IMR-90 (cell line): ENCODE measurements around the gene PPP2R5B. TPM values are rescaled to one million over a fixed set of nuclear protein-coding genes. Genes with fewer than 3 reads are reported as not detected.

Experiments used
- ATAC-seq: fragments of 200-7000 bp; cut with Tn5 transposase; 2 replicates; pipeline ENCODE4 v1.9.1; 2020; ENCODE audit warnings: low read depth, mild to moderate bottlenecking, moderate library complexity
- BruUV-seq: library from RNA; stranded (reverse); fragments of 400-500 nt; replicated peaks from 2 replicates; lab custom pipeline; 2021; lab: Mats Ljungman, UMichigan
- CTCF ChIA-PET: fragments of 300-600 bp; formaldehyde crosslinking; extraction: SDS; loops from one replicate; lab custom pipeline; 2021; ENCODE audit warnings: antibody characterized with exemption; lab: Yijun Ruan, JAX
- POLR2A ChIA-PET: fragments of 300-600 bp; sonication (Branson Sonifier 250); formaldehyde crosslinking; loops from one replicate; lab custom pipeline; 2022; ENCODE audit warnings: antibody characterized with exemption; ENCODE audit not compliant: unreplicated experiment; lab: Charles Lee
- DNase-seq: peaks from one replicate; pipeline ENCODE4 v3.0.0; 2013
- H2AFZ ChIP-seq: replicated peaks from 2 replicates; pipeline ENCODE3; 2013; ENCODE audit warnings: low read length, mild to moderate bottlenecking; ENCODE audit not compliant: poor library complexity
- H2AK5ac ChIP-seq: 2 replicates; pipeline ENCODE4 v1.6.1; 2013; ENCODE audit warnings: low read depth, low read length, inconsistent platforms
- H2AK9ac ChIP-seq: replicated peaks from 2 replicates; pipeline ENCODE3; 2013; ENCODE audit warnings: mild to moderate bottlenecking, low read depth, low read length, moderate library complexity; ENCODE audit not compliant: poor library complexity
- H2BK120ac ChIP-seq: 2 replicates; pipeline ENCODE4 v1.6.1; 2013; ENCODE audit warnings: low read depth, low read length, inconsistent platforms
- H2BK15ac ChIP-seq: 3 replicates; pipeline ENCODE4 v1.6.1; 2013; ENCODE audit warnings: low read depth, low read length, inconsistent platforms
- H2BK20ac ChIP-seq: 2 replicates; pipeline ENCODE4 v1.6.1; 2013; ENCODE audit warnings: low read depth, mild to moderate bottlenecking, inconsistent platforms, low read length, moderate library complexity
- H2BK5ac ChIP-seq: 2 replicates; pipeline ENCODE4 v1.6.1; 2013; ENCODE audit warnings: mild to moderate bottlenecking, low read depth, low read length, inconsistent platforms; ENCODE audit not compliant: poor library complexity, severe bottlenecking
- H3K14ac ChIP-seq: replicated peaks from 2 replicates; pipeline ENCODE4 v1.6.1; 2013; ENCODE audit warnings: low read depth, low read length, inconsistent platforms
- H3K18ac ChIP-seq: 2 replicates; pipeline ENCODE4 v1.6.1; 2013; ENCODE audit warnings: low read depth, low read length, control low read depth
- H3K23ac ChIP-seq: 2 replicates; pipeline ENCODE4 v1.6.1; 2013; ENCODE audit warnings: low read depth, low read length, inconsistent platforms
- H3K27ac ChIP-seq: 2 replicates; pipeline ENCODE4 v1.5.1; 2013; ENCODE audit warnings: mild to moderate bottlenecking, control low read depth, low read length; ENCODE audit not compliant: insufficient read depth
- H3K27me3 ChIP-seq: 2 replicates; pipeline ENCODE4 v1.6.1; 2013; ENCODE audit warnings: low read length; ENCODE audit not compliant: control insufficient read depth, insufficient read depth
- H3K36me3 ChIP-seq: 2 replicates; pipeline ENCODE4 v1.6.1; 2013; ENCODE audit warnings: low read length, mixed read lengths; ENCODE audit not compliant: control insufficient read depth, insufficient read depth
- H3K4ac ChIP-seq: 2 replicates; pipeline ENCODE4 v1.6.1; 2013; ENCODE audit warnings: low read depth, low read length, inconsistent platforms
- H3K4me1 ChIP-seq: 2 replicates; pipeline ENCODE4 v1.6.1; 2013; ENCODE audit warnings: low read length, mixed read lengths; ENCODE audit not compliant: control insufficient read depth, insufficient read depth
- H3K4me2 ChIP-seq: 2 replicates; pipeline ENCODE4 v1.6.1; 2013; ENCODE audit warnings: low read depth, mild to moderate bottlenecking, control low read depth, low read length, moderate library complexity
- H3K4me3 ChIP-seq: 2 replicates; pipeline ENCODE4 v1.5.1; 2013; ENCODE audit warnings: low read depth, mild to moderate bottlenecking, control low read depth, low read length, moderate library complexity; ENCODE audit not compliant: insufficient read depth
- H3K56ac ChIP-seq: 2 replicates; pipeline ENCODE4 v1.6.1; 2013; ENCODE audit warnings: low read length, inconsistent platforms; ENCODE audit not compliant: insufficient read depth; ENCODE audit errors: extremely low read depth
- H3K79me1 ChIP-seq, 2 experiments: 2 replicates each; pipeline ENCODE4 v1.6.1; 2013; ENCODE audit warnings: low read length in 2 of 2, inconsistent platforms in 1 of 2, low read depth in 1 of 2
- H3K9ac ChIP-seq: 2 replicates; pipeline ENCODE4 v1.6.1; 2013; ENCODE audit warnings: low read depth, low read length, control low read depth
- H3K9me1 ChIP-seq: 2 replicates; pipeline ENCODE4 v1.6.1; 2013; ENCODE audit warnings: low read length, inconsistent platforms; ENCODE audit not compliant: insufficient read depth
- H3K9me3 ChIP-seq: 2 replicates; pipeline ENCODE4 v1.6.1; 2013; ENCODE audit warnings: low read length; ENCODE audit not compliant: control insufficient read depth, insufficient read depth
- H4K20me1 ChIP-seq: 2 replicates; pipeline ENCODE4 v1.6.1; 2013; ENCODE audit warnings: low read length, inconsistent platforms; ENCODE audit not compliant: insufficient read depth
- H4K5ac ChIP-seq: 2 replicates; pipeline ENCODE4 v1.6.1; 2013; ENCODE audit warnings: mild to moderate bottlenecking, low read depth, low read length, control low read depth
- H4K8ac ChIP-seq, 2 experiments: 2 replicates each; pipeline ENCODE4 v1.6.1; 2013; ENCODE audit warnings: low read depth in 2 of 2, low read length in 2 of 2, control low read depth in 1 of 2, inconsistent platforms in 1 of 2
- H4K91ac ChIP-seq: 2 replicates; pipeline ENCODE4 v1.6.1; 2013; ENCODE audit warnings: low read depth, low read length, inconsistent platforms; ENCODE audit not compliant: insufficient read depth
- BHLHE40 ChIP-seq: fragments of 150-350 bp; IDR thresholded peaks from 2 replicates; pipeline ENCODE4 v1.6.1; 2016; ENCODE audit warnings: mild to moderate bottlenecking, low read depth, low read length
- CHD1 ChIP-seq: IDR thresholded peaks from 2 replicates; pipeline ENCODE4 v1.6.1; 2012; ENCODE audit warnings: low read depth, low read length, improper control_type of control experiment
- ELK1 ChIP-seq: fragments of 150-350 bp; IDR thresholded peaks from 2 replicates; pipeline ENCODE4 v1.6.1; 2016; ENCODE audit warnings: low read depth, mild to moderate bottlenecking, low read length, moderate library complexity, borderline replicate concordance
- FOS ChIP-seq: fragments of 150-350 bp; IDR thresholded peaks from 2 replicates; pipeline ENCODE4 v1.6.1; 2016; ENCODE audit warnings: low read depth, low read length
- MAFK ChIP-seq: IDR thresholded peaks from 2 replicates; pipeline ENCODE4 v1.6.1; 2012; ENCODE audit warnings: low read depth, low read length, improper control_type of control experiment
- MAZ ChIP-seq: IDR thresholded peaks from 2 replicates; pipeline ENCODE4 v1.6.1; 2012; ENCODE audit warnings: low read depth, mild to moderate bottlenecking, low read length, improper control_type of control experiment, moderate library complexity, borderline replicate concordance
- MXI1 ChIP-seq: IDR thresholded peaks from 2 replicates; pipeline ENCODE4 v1.6.1; 2012; ENCODE audit warnings: low read depth, mild to moderate bottlenecking, low read length, moderate library complexity, borderline replicate concordance
- NFE2L2 ChIP-seq: fragments of 150-350 bp; IDR thresholded peaks from 2 replicates; pipeline ENCODE4 v1.6.1; 2016; ENCODE audit warnings: low read depth, mild to moderate bottlenecking, low read length
- POLR2A ChIP-seq: IDR thresholded peaks from 2 replicates; pipeline ENCODE4 v1.6.1; 2012; ENCODE audit warnings: mild to moderate bottlenecking, low read depth, low read length
- RAD21 ChIP-seq: IDR thresholded peaks from 2 replicates; pipeline ENCODE4 v1.6.1; 2012; ENCODE audit warnings: low read length, improper control_type of control experiment
- RCOR1 ChIP-seq: IDR thresholded peaks from 2 replicates; pipeline ENCODE4 v1.6.1; 2012; ENCODE audit warnings: mild to moderate bottlenecking, low read length, improper control_type of control experiment; ENCODE audit not compliant: insufficient replicate concordance
- RFX5 ChIP-seq: IDR thresholded peaks from 2 replicates; pipeline ENCODE4 v1.8.0; 2012; ENCODE audit warnings: low read depth, mild to moderate bottlenecking, low read length, moderate library complexity
- SMC3 ChIP-seq: fragments of 150-350 bp; IDR thresholded peaks from 2 replicates; pipeline ENCODE4 v1.6.1; 2016; ENCODE audit warnings: low read depth, mild to moderate bottlenecking, antibody characterized with exemption, low read length, moderate library complexity
- USF2 ChIP-seq: fragments of 150-350 bp; IDR thresholded peaks from 2 replicates; pipeline ENCODE4 v1.6.1; 2017; ENCODE audit warnings: mild to moderate bottlenecking, antibody characterized with exemption, low read length, low read depth
- WGBS, 2 experiments: methylation state at CpG; one replicate each; pipeline versions ENCODE4 v1.1.5 to v1.1.7; 2013; ENCODE audit warnings: missing lambda C conversion rate in 2 of 2; ENCODE audit not compliant: insufficient read length in 1 of 2; ENCODE audit errors: extremely low coverage in 2 of 2; 5-methylcytosine and 5-hydroxymethylcytosine counted together
- dilution Hi-C: fragments of 300-500 bp; cut with HindIII; formaldehyde crosslinking; loops from one replicate; pipeline ENCODE4 v1.14.3; 2018; ENCODE audit warnings: low sequenced_read_pairs; ENCODE audit not compliant: unreplicated experiment
- in situ Hi-C: fragments of 300-500 bp; cut with MboI; formaldehyde crosslinking; loops from 3 replicates; pipeline ENCODE4 v1.14.3; 2019; ENCODE audit warnings: low sequenced_read_pairs, inconsistent platforms, mixed read lengths
- intact Hi-C: fragments of 100-400 bp; cut with micrococcal nuclease; formaldehyde crosslinking; loops from 2 replicates; pipeline ENCODE4 v1.10.0; 2022
- polyA plus RNA-seq, 3 experiments: library from polyadenylated mRNA; depleted of rRNA; stranded (reverse); fragments of >200 nt; gene quantifications; 2 replicates each; pipeline ENCODE4 v1.2.3, GENCODE V29; 2012; ENCODE audit warnings: low replicate concordance in 1 of 3
- total RNA-seq: library from RNA; depleted of rRNA; stranded (reverse); fragments of >200 nt; gene quantifications from 2 replicates; pipeline ENCODE4 v1.2.3, GENCODE V29; 2012

The PPP2R5B gene
- total and polyA plus RNA-seq, 2 of the 4 experiments (the other 2 are of a cell fraction): 6.5 to 23.6 TPM

GRCh38 chr11:64918017-64918416, 6.5 kb upstream of the PPP2R5B start (continued):
- TF ChIP-seq ELK1 (no peak), BHLHE40 (no peak), USF2 (no peak)

GRCh38 chr11:64919627-64920026, 4.9 kb upstream of the PPP2R5B start:
- dilution Hi-C loops (no loop called here), in situ Hi-C loops (loop anchor here (5.0 kb wide), 1 partner anchor 88 kb away; no protein-coding TSS in a partner anchor), intact Hi-C loops (loop anchor here (5.0 kb wide), 1 partner anchor 178 kb away; the partner anchor contains the start of gene VPS51)
- no peak overlapping the region for H3K18ac ChIP-seq
- no peak overlapping the region for H4K5ac ChIP-seq
- no peak overlapping the region for H2BK120ac ChIP-seq
- H3K4me1 ChIP-seq: peaks cover 10% of the 10 kb centered on the region
- no peak overlapping the region for H4K8ac ChIP-seq
- H3K9me1 ChIP-seq: 0 out of 2 replicates have a peak, but pooled peaks cover 6% of the 10 kb centered on the region
- H3K27me3 ChIP-seq: no peaks in the 10 kb centered on the region
- peaks cover 7 to 25% of the 10 kb centered on the region in 2 experiments for H3K79me1 ChIP-seq
- ATAC-seq (no peak), DNase-seq (no peak)
- no peaks in the 10 kb centered on the region for H3K36me3 ChIP-seq
- no peak overlapping the region for H2AK5ac ChIP-seq
- no peak overlapping the region for H3K9ac ChIP-seq
- H4K91ac ChIP-seq: no peak overlapping the region
- no peaks in the 10 kb centered on the region; the same call in 1 of the 2 replicates for H4K20me1 ChIP-seq
- ChIA-PET POLR2A (no interaction called here), CTCF (no interaction called here)
- no peak overlapping the region for H2BK20ac ChIP-seq
- no TSS peak for BruUV-seq
- H3K4ac ChIP-seq: no peak overlapping the region
- no peak for TF ChIP-seq RFX5
- no peak for TF ChIP-seq MAFK
- TF ChIP-seq RCOR1: no peak
- TF ChIP-seq CHD1: no peak
- no peak for TF ChIP-seq FOS
- no peak for TF ChIP-seq RAD21
- no peak for TF ChIP-seq SMC3
- TF ChIP-seq POLR2A: no peak
- TF ChIP-seq BHLHE40: no peak
- TF ChIP-seq NFE2L2: no peak
- TF ChIP-seq ELK1: no peak
- TF ChIP-seq MAZ: no peak
- no peak for TF ChIP-seq MXI1
- no peak overlapping the region for H3K14ac ChIP-seq
- H2BK5ac ChIP-seq: no peak overlapping the region
- no peak overlapping the region for H3K4me2 ChIP-seq
- no peaks in the 10 kb centered on the region for H3K9me3 ChIP-seq
- no peak overlapping the region for H3K27ac ChIP-seq
- H2AK9ac ChIP-seq: no peak overlapping the region
- H2AFZ ChIP-seq: no peak overlapping the region
- H3K56ac ChIP-seq: no peak overlapping the region
- H3K23ac ChIP-seq: no peak overlapping the region
- H2BK15ac ChIP-seq: no peak overlapping the region
- H3K4me3 ChIP-seq: no peak overlapping the region
- 40% methylated on average over 1 of the region's 8 CpGs; no CpG with 5 or more reads in 1 of the 2 experiments for WGBS, 2 experiments
